A549 treated with AZD9567 at 1 μM for 4 hours (cell line): ENCODE results near the gene ERCC3. TPM values are rescaled to one million over a fixed set of nuclear protein-coding genes. Genes with fewer than 3 reads are reported as not detected.

ENCODE experiments used
- total RNA-seq: library from RNA; stranded (reverse); fragments of 200-300 nt; extraction: Qiagen RNA extraction; gene quantifications from 5 replicates; pipeline ENCODE4 v1.2.3, GENCODE V29; 2022; ENCODE audit not compliant: insufficient read depth

The ERCC3 gene
- 41.0 to 48.8 TPM (median 43.8 TPM) in 5 replicates for total RNA-seq

GRCh38 chr2:127293748-127294562 is at the start of gene ERCC3:
ERCC3 (minus strand) TSS chr2:127294144; CDS start chr2:127294081, 63 bp downstream.

GRCh38 chr2:127220102-127220767 is 73.7 kb downstream of the ERCC3 start, which contains the start of gene CYP27C1:
CYP27C1 (minus strand) TSS chr2:127220299; CDS start chr2:127220270, 29 bp downstream.

Other genes with a start within 250 kb of the ERCC3 start
- gene BIN1, start 187.0 kb downstream of the ERCC3 start, total RNA-seq = 24.1 to 25.6 TPM (median 25.0 TPM) in 5 replicates
- gene CYP27C1, start 73.8 kb downstream of the ERCC3 start, total RNA-seq = 1.8 to 3.8 TPM (median 2.8 TPM) in 5 replicates
- 10.4 to 21.0 TPM (median 19.4 TPM) in 5 replicates for gene MAP3K2, start 93.8 kb upstream of the ERCC3 start, total RNA-seq
- gene PROC, start 124.3 kb upstream of the ERCC3 start, total RNA-seq = 2.9 to 3.9 TPM (median 3.5 TPM) in 4 of 5 replicates, not detected in the other
- 32.2 to 37.2 TPM (median 35.9 TPM) in 5 replicates for gene IWS1, start 232.3 kb upstream of the ERCC3 start, total RNA-seq
- gene MYO7B, start 241.5 kb upstream of the ERCC3 start, total RNA-seq = 0.10 to 0.13 TPM (median 0.11 TPM) in 4 of 5 replicates, not detected in the other